PFSK-1 (cell line): ENCODE results near the gene UVRAG.

ENCODE experiments used
- POLR2AphosphoS5 ChIP-seq: IDR thresholded peaks from 2 replicates; pipeline ENCODE4 v1.6.1; 2012; ENCODE audit warnings: low read depth, mild to moderate bottlenecking, control low read depth, low read length, moderate library complexity
- SIN3A ChIP-seq: IDR thresholded peaks from 2 replicates; pipeline ENCODE4 v1.6.1; 2012; ENCODE audit warnings: mild to moderate bottlenecking, low read length, moderate library complexity, borderline replicate concordance; ENCODE audit not compliant: insufficient read depth

GRCh38 chr11:76047231-76047630 is 232.2 kb downstream of the UVRAG start:
- no peak for TF ChIP-seq POLR2AphosphoS5
- TF ChIP-seq SIN3A, result no peak
